Thyroid gland (tissue), 4 donors: ENCODE results near the gene FBXW10B.
"Not testable (repeated sequence)": the region's sequence is repeated elsewhere in the genome, so short reads cannot be mapped to it uniquely, and the experiment has no call there.

Experiments
- CTCF ChIP-seq, 6 experiments: fragments of 200-600 bp in 3 of 6; fragments of 450-650 bp in 3 of 6; sonication (generic) in 3 of 6; IDR thresholded peaks; one replicate each; pipeline ENCODE4 v1.5.1; 2016 to 2019; ENCODE audit warnings: antibody characterized with exemption in 6 of 6, mild to moderate bottlenecking in 2 of 6, inconsistent platforms in 1 of 6, moderate library complexity in 1 of 6
- POLR2A ChIP-seq, 2 donors: fragments of 450-650 bp; IDR thresholded peaks; one replicate each; pipeline ENCODE4 v1.6.1; 2017; ENCODE audit warnings: antibody characterized with exemption in 2 of 2, mild to moderate bottlenecking in 2 of 2, moderate library complexity in 1 of 2

- TF ChIP-seq CTCF, POLR2A (IDR thresholded peaks at IDR 0.05): not testable (repeated sequence)
These were observed 11.5 kb upstream of the FBXW10B start for GRCh38 chr17:15630930-15631453.
